Pancreas (tissue), 10 donors: ENCODE results near the gene MAT2B. TPM values are rescaled to one million over a fixed set of nuclear protein-coding genes. Genes with fewer than 3 reads are reported as not detected.
"Not testable (repeated sequence)": the region's sequence is repeated elsewhere in the genome, so short reads cannot be mapped to it uniquely, and the experiment has no call there.

ENCODE experiments used
- ATAC-seq, 4 donors: fragments of 200-7000 bp; cut with Tn5 transposase; one replicate each; pipeline versions ENCODE4 v1.8.0 to v1.9.1; 2020; ENCODE audit warnings: mild to moderate bottlenecking in 4 of 4, moderate library complexity in 4 of 4
- DNase-seq, 6 donors: peaks; one replicate each; pipeline ENCODE4 v3.0.0-alpha.2; 2020
- FAIRE-seq: peaks from 2 replicates; lab custom pipeline; 2012; peaks lifted over from hg19 to GRCh38; lab: Jason Lieb, UNC
- H3K27ac ChIP-seq, 4 donors: fragments of 200-600 bp; sonication (generic); 1 replicate in 3 of 4; 2 replicates in 1 of 4; pipeline versions ENCODE4 v1.5.0 to v1.8.0; 2020
- H3K27me3 ChIP-seq, 4 donors: fragments of 200-600 bp; one replicate each; pipeline ENCODE4 v1.8.0; 2021
- H3K36me3 ChIP-seq, 3 donors: fragments of 200-600 bp; sonication (generic) in 1 of 3; one replicate each; pipeline versions ENCODE4 v1.5.0 to v1.8.0; 2020 to 2021
- H3K4me1 ChIP-seq, 3 donors: fragments of 200-600 bp; one replicate each; pipeline ENCODE4 v1.8.0; 2021
- H3K4me3 ChIP-seq, 4 donors: fragments of 200-600 bp; sonication (generic) in 2 of 4; one replicate each; pipeline versions ENCODE4 v1.5.0 to v1.8.0; 2020 to 2021
- H3K9me3 ChIP-seq, 4 donors: fragments of 200-600 bp; one replicate each; pipeline ENCODE4 v1.8.0; 2021
- CTCF ChIP-seq, 4 donors: fragments of 200-600 bp; sonication (generic) in 3 of 4; IDR thresholded peaks; one replicate each; pipeline versions ENCODE4 v1.5.0 to v1.8.0; 2021; ENCODE audit warnings: antibody characterized with exemption in 4 of 4
- WGBS, 2 donors: extraction: QIAGEN DNeasy Blood & Tissue Kit; methylation state at CpG; one replicate each; pipeline ENCODE4 v1.1.7; 2013; 5-methylcytosine and 5-hydroxymethylcytosine counted together
- intact Hi-C, 3 donors: fragments of 100-400 bp; cut with DNase I; formaldehyde crosslinking; loops; one replicate each; pipeline versions ENCODE4 v1.11.1 to v1.14.2; 2022
- polyA plus RNA-seq, 2 donors: library from polyadenylated mRNA; stranded (reverse); fragments of 200-250 nt; gene quantifications; one replicate each; pipeline ENCODE4 v1.2.3, GENCODE V29; 2013
- total RNA-seq, 6 donors: library from RNA; stranded (reverse); fragmentation: NEBNext Ultra II Directional in 4 of 6; extraction: Animal tissue kit (Norgen Biotek cat#: 25700) in 4 of 6; gene quantifications; one replicate each; pipeline versions ENCODE4 v1.2.1 to v1.2.4, GENCODE V29; 2021 to 2023
- donor health status: healthy with polysubstance abuse.
- donor health status: DM: no; HTN: no; CAD: no; lungs with moderate emphysema.
- donor health status: DM: no; HTN: no; CAD: no.
- donor health status: control.
- donor health status: control.
- donor health status: Bipolar disorder and iron deficiency.
- donor health status: DM: yes; HTN: yes; CAD: no.
- donor health status: DM: no; HTN: no; CAD: no.
- donor health status: DM: no; HTN: no; CAD: no.
- donor health status: DM: yes; HTN: yes; CAD: no.

Gene MAT2B
- total and polyA plus RNA-seq, 8 donors, result 9.2 to 34.6 (median 15.9) TPM

- Histone ChIP-seq H3K9me3 (no peaks in the 10 kb centered on the region), H3K4me3 (no peak overlapping the region), H3K36me3 (no peaks in the 10 kb centered on the region), H3K27ac (no peak overlapping the region), H3K4me1 (peaks cover 0 to 6% (median 0%) of the 10 kb centered on the region in 3 donors), H3K27me3 (no peaks in the 10 kb centered on the region)
- DNase-seq (no peak), FAIRE-seq (no peak), ATAC-seq (no peak)
- TF ChIP-seq CTCF (IDR thresholded peaks at IDR 0.05), result no peak
- WGBS, 2 donors, result 24 to 41% methylated on average over 2 of the region's 2 CpGs
- intact Hi-C loops, result no loop called here
Measured at GRCh38 chr5:163534492-163535094, 29.2 kb downstream of the MAT2B start.

- ATAC-seq (no peak), DNase-seq (no peak), FAIRE-seq (no peak)
- intact Hi-C loops, result no loop called here
- TF ChIP-seq CTCF (IDR thresholded peaks at IDR 0.05), result no peak
- H3K27ac ChIP-seq, result no peak overlapping the region
- WGBS, 2 donors, result 87 to 96% methylated on average over 3 of the region's 3 CpGs
- no peak overlapping the region for H3K4me3 ChIP-seq
- no peaks in the 10 kb centered on the region for H3K9me3 ChIP-seq
- no peaks in the 10 kb centered on the region for H3K27me3 ChIP-seq
- no peaks in the 10 kb centered on the region for H3K36me3 ChIP-seq
- peaks cover 0 to 6% (median 0%) of the 10 kb centered on the region in 3 donors for H3K4me1 ChIP-seq
Measured at GRCh38 chr5:163535290-163535689, 29.9 kb downstream of the MAT2B start.

DNA sequence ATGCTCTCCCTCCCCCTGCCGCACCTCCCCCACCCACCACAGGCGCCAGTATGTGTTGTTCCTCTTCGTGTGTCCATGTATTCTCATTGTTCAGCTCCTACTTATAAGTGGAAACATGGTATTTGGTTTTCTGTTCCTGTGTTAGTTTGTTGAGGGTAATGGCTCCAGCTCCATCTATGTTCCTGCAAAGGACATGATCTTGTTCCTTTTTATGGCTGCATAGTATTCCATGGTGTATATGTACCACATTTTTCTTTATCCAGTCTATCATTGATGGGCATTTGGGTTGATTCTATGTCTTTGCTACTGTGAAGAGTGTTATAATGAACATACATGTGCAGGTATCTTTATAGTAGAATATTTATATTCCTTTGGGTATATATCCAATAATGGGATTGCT is 31.0 kb downstream of the MAT2B start:
- H3K36me3 ChIP-seq, H3K4me1 ChIP-seq, H3K27me3 ChIP-seq, intact Hi-C loops, DNase-seq, ATAC-seq, H3K27ac ChIP-seq, H3K4me3 ChIP-seq, H3K9me3 ChIP-seq, FAIRE-seq: not testable (repeated sequence)
- WGBS, 2 donors, result 74 to 88% methylated on average over 3 of the region's 3 CpGs

- no peaks in the 10 kb centered on the region for H3K4me1 ChIP-seq
- no peaks in the 10 kb centered on the region for H3K36me3 ChIP-seq
- intact Hi-C loops, result no loop called here
- peaks cover 0 to 3% (median 0%) of the 10 kb centered on the region in 4 donors for H3K27me3 ChIP-seq
- no peak for DNase-seq
- no peaks in the 10 kb centered on the region for H3K9me3 ChIP-seq
- FAIRE-seq, result no peak
- 66 to 89% methylated on average over 1 of the region's 1 CpG for WGBS, 2 donors
- TF ChIP-seq CTCF (IDR thresholded peaks at IDR 0.05), result no peak
- ATAC-seq, result no peak
- H3K27ac ChIP-seq, result no peak overlapping the region
- no peak overlapping the region for H3K4me3 ChIP-seq
Measured at GRCh38 chr5:163540696-163541095, 35.3 kb downstream of the MAT2B start.

DNA sequence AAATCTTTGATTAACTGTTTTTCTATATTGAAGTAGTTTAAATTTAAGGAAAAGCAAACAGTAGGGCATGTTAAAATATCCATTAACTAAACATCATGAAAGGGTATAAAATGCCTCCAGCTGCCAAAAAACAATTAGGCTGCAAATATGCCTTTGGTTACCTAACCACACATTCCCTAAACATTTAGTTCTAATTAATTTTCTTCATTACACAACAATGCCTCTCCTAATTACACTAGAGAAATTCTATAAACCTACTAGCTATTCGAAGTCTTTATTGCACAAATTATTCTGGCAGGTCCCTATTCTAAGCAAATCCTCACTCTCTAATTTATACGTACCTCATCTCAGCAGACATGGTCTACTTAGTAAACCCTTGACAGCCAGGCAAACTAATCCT is 37.4 kb downstream of the MAT2B start:
- DNase-seq, result no peak

More for the DNA sequence above, 37.4 kb downstream of the MAT2B start:
- intact Hi-C loops, result no loop called here
- Histone ChIP-seq H3K27me3 (peaks cover 0 to 3% (median 0%) of the 10 kb centered on the region in 4 donors), H3K27ac (no peak overlapping the region), H3K4me3 (no peak overlapping the region), H3K9me3 (no peaks in the 10 kb centered on the region), H3K4me1 (no peaks in the 10 kb centered on the region), H3K36me3 (no peaks in the 10 kb centered on the region)
- ATAC-seq (no peak), FAIRE-seq (no peak)
- no peak for TF ChIP-seq CTCF (IDR thresholded peaks at IDR 0.05)
- 72 to 86% methylated on average over 2 of the region's 2 CpGs for WGBS, 2 donors
